T-cell (primary cell): ENCODE results near the gene ADIRF. TPM values are rescaled to one million over a fixed set of nuclear protein-coding genes. Genes with fewer than 3 reads are reported as not detected.
"Not testable (repeated sequence)": the region's sequence is repeated elsewhere in the genome, so short reads cannot be mapped to it uniquely, and the experiment has no call there.

Source experiments
- ATAC-seq, 4 experiments: fragments of 200-7000 bp in 3 of 4; fragments of 150-1000 bp in 1 of 4; cut with Tn5 transposase; replicated peaks in 1 of 4; 1 replicate in 3 of 4; 2 replicates in 1 of 4; pipeline ENCODE4 v1.10.0; 2021; ENCODE audit warnings: moderate library complexity in 3 of 4, mild to moderate bottlenecking in 2 of 4, moderate number of reproducible peaks in 1 of 4
- CTCF ChIA-PET, 2 donors: fragments of 300-600 bp; sonication (Branson Sonifier 250); formaldehyde crosslinking; loops; one replicate each; lab custom pipeline; 2022; ENCODE audit warnings: antibody characterized with exemption in 2 of 2; lab: Charles Lee
- POLR2A ChIA-PET, 2 donors: fragments of 300-600 bp; sonication (Branson Sonifier 250); formaldehyde crosslinking; loops; one replicate each; lab custom pipeline; 2022; ENCODE audit warnings: antibody characterized with exemption in 2 of 2; lab: Charles Lee
- DNase-seq, 35 experiments: peaks; one replicate each; pipeline versions ENCODE4 v3.0.0 to v3.0.0-alpha.2; 2013 to 2023
- H3K27ac ChIP-seq: one replicate; pipeline ENCODE4 v1.5.1; 2013; ENCODE audit warnings: low read length
- H3K27me3 ChIP-seq, 2 experiments: replicated peaks in 1 of 2; 1 replicate in 1 of 2; 2 replicates in 1 of 2; pipeline versions ENCODE4 v1.6.1 to v1.7.0; 2013; ENCODE audit warnings: low read length in 1 of 2, mixed read lengths in 1 of 2; ENCODE audit not compliant: control insufficient read depth in 2 of 2, insufficient read depth in 2 of 2; ENCODE audit errors: extremely low read depth in 1 of 2
- H3K36me3 ChIP-seq, 2 donors: 1 replicate in 1 of 2; 2 replicates in 1 of 2; pipeline versions ENCODE4 v1.6.1 to v1.7.0; 2013; ENCODE audit warnings: low read length in 1 of 2; ENCODE audit not compliant: control insufficient read depth in 2 of 2, insufficient read depth in 1 of 2; ENCODE audit errors: extremely low read depth in 1 of 2
- H3K4me1 ChIP-seq, 2 experiments: 1 replicate in 1 of 2; 2 replicates in 1 of 2; pipeline versions ENCODE4 v1.6.1 to v1.7.0; 2013; ENCODE audit warnings: low read length in 2 of 2, mixed read lengths in 1 of 2; ENCODE audit not compliant: insufficient read depth in 2 of 2, control insufficient read depth in 1 of 2; ENCODE audit errors: extremely low read depth in 1 of 2
- H3K4me3 ChIP-seq, 2 donors: 1 replicate in 1 of 2; 2 replicates in 1 of 2; pipeline versions ENCODE4 v1.5.1 to v1.7.0; 2013; ENCODE audit warnings: mild to moderate bottlenecking in 2 of 2, low read length in 1 of 2, moderate library complexity in 1 of 2; ENCODE audit not compliant: control insufficient read depth in 1 of 2; ENCODE audit errors: extremely low read depth in 1 of 2
- H3K9me3 ChIP-seq: 2 replicates; pipeline ENCODE4 v1.7.0; 2013
- H3K27ac Mint-ChIP-seq, 2 donors: one replicate each; pipeline ENCODE4 v1.8.0; 2020 to 2021; ENCODE audit warnings: mild to moderate bottlenecking in 2 of 2, mixed read lengths in 2 of 2
- H3K27me3 Mint-ChIP-seq, 2 donors: one replicate each; pipeline ENCODE4 v1.8.0; 2021 to 2022; ENCODE audit warnings: mixed read lengths in 2 of 2
- H3K36me3 Mint-ChIP-seq: one replicate; pipeline ENCODE4 v1.8.0; 2021; ENCODE audit warnings: mixed read lengths
- H3K4me1 Mint-ChIP-seq, 3 donors: one replicate each; pipeline ENCODE4 v1.8.0; 2020 to 2022; ENCODE audit warnings: mixed read lengths in 3 of 3, mild to moderate bottlenecking in 1 of 3
- H3K4me3 Mint-ChIP-seq, 3 donors: one replicate each; pipeline ENCODE4 v1.8.0; 2020 to 2022; ENCODE audit warnings: mild to moderate bottlenecking in 3 of 3, mixed read lengths in 3 of 3, moderate library complexity in 3 of 3
- H3K9me3 Mint-ChIP-seq, 3 donors: one replicate each; pipeline ENCODE4 v1.8.0; 2020 to 2022; ENCODE audit warnings: mixed read lengths in 3 of 3
- WGBS: methylation state at CpG from one replicate; pipeline ENCODE4 v1.1.5; 2013; ENCODE audit warnings: missing lambda C conversion rate; ENCODE audit not compliant: insufficient coverage; 5-methylcytosine and 5-hydroxymethylcytosine counted together
- total RNA-seq, 35 experiments: library from RNA in 6 of 35; stranded (reverse) in 6 of 35; fragments of 120-200 nt in 1 of 35; gene quantifications; one replicate each; pipeline versions ENCODE4 v1.2.1 to v1.2.4 and lab custom pipeline; 2013 to 2026

The ADIRF gene
- total RNA-seq, 5 donors from 2014 or later (not counting 1 experiment from before 2014, with no cell fraction given), result 0.41 to 0.76 (median 0.66) TPM; not detected in 2

- ATAC-seq, H3K9me3 ChIP-seq, H3K4me1 Mint-ChIP-seq, H3K4me3 ChIP-seq, H3K27ac ChIP-seq, H3K27me3 ChIP-seq, H3K4me3 Mint-ChIP-seq, H3K9me3 Mint-ChIP-seq, H3K27ac Mint-ChIP-seq, H3K4me1 ChIP-seq, H3K27me3 Mint-ChIP-seq, H3K36me3 Mint-ChIP-seq, POLR2A ChIA-PET, H3K36me3 ChIP-seq, CTCF ChIA-PET, DNase-seq: not testable (repeated sequence)
- no CpG with 5 or more reads among the region's 10 CpGs for WGBS
Measured at GRCh38 chr10:87014986-87015716, 46.9 kb downstream of the ADIRF start.

DNA sequence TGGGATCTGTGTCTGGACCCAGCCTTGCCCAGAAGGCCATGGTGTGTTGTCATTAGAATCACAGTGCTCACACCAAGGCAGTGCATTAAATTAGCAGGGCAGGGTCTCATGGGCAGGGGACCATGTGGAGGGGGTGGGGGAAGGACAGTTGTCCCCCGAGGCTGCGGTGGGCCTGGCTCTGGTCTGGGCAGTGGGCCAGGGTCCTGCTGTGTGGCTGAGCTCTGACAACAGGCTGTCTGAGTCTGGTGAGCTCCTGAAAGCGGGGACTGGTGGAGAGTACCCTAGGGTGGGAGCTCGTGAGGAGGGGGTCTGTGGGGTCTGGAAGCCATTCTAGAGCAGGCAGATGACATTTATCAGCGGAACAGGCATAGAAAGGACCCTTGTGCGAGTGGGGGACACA lies 49.8 kb downstream of the ADIRF start:
- H3K4me1 ChIP-seq, H3K9me3 ChIP-seq, H3K27ac Mint-ChIP-seq, H3K9me3 Mint-ChIP-seq, H3K36me3 Mint-ChIP-seq, H3K27me3 ChIP-seq, H3K27ac ChIP-seq, H3K4me3 Mint-ChIP-seq, DNase-seq, ATAC-seq, H3K4me3 ChIP-seq, POLR2A ChIA-PET, CTCF ChIA-PET, H3K36me3 ChIP-seq, H3K4me1 Mint-ChIP-seq, H3K27me3 Mint-ChIP-seq: not testable (repeated sequence)
- 90% methylated on average over 3 of the region's 6 CpGs for WGBS

GRCh38 chr10:87019066-87019465 lies 50.8 kb downstream of the ADIRF start:
- H3K4me1 ChIP-seq, H3K4me3 ChIP-seq, DNase-seq, H3K27ac Mint-ChIP-seq, H3K4me1 Mint-ChIP-seq, H3K36me3 Mint-ChIP-seq, ATAC-seq, H3K27me3 Mint-ChIP-seq, H3K27me3 ChIP-seq, H3K9me3 Mint-ChIP-seq, H3K9me3 ChIP-seq, CTCF ChIA-PET, H3K4me3 Mint-ChIP-seq, POLR2A ChIA-PET, H3K36me3 ChIP-seq, H3K27ac ChIP-seq: not testable (repeated sequence)
- WGBS, result no CpG with 5 or more reads among the region's 6 CpGs

- CTCF ChIA-PET, H3K27me3 ChIP-seq, H3K4me3 Mint-ChIP-seq, ATAC-seq, H3K27ac ChIP-seq, DNase-seq, H3K36me3 ChIP-seq, H3K9me3 Mint-ChIP-seq, H3K4me1 Mint-ChIP-seq, H3K36me3 Mint-ChIP-seq, H3K27ac Mint-ChIP-seq, H3K27me3 Mint-ChIP-seq, POLR2A ChIA-PET, H3K9me3 ChIP-seq, H3K4me3 ChIP-seq, H3K4me1 ChIP-seq: not testable (repeated sequence)
- no CpG with 5 or more reads among the region's 1 CpG for WGBS
Measured at GRCh38 chr10:87019504-87019903, 51.2 kb downstream of the ADIRF start.

GRCh38 chr10:87020056-87020455 lies 51.8 kb downstream of the ADIRF start, which contains the start of gene FAM25A:
Gene FAM25A, plus strand, starts transcription at chr10:87020294. Its CDS starts 31 bp downstream, at chr10:87020325.
- 100% methylated on average over 2 of the region's 9 CpGs for WGBS

More at GRCh38 chr10:87020056-87020455, 51.8 kb downstream of the ADIRF start, which contains the start of gene FAM25A:
- H3K4me1 Mint-ChIP-seq, H3K36me3 Mint-ChIP-seq, H3K4me1 ChIP-seq, CTCF ChIA-PET, H3K27me3 Mint-ChIP-seq, H3K36me3 ChIP-seq, POLR2A ChIA-PET, H3K27ac ChIP-seq, H3K4me3 ChIP-seq, ATAC-seq, H3K4me3 Mint-ChIP-seq, H3K27me3 ChIP-seq, H3K9me3 ChIP-seq, H3K27ac Mint-ChIP-seq, DNase-seq, H3K9me3 Mint-ChIP-seq: not testable (repeated sequence)

Other genes starting within 250 kb of the ADIRF start
- gene BMPR1A, start 211.9 kb upstream of the ADIRF start, total RNA-seq, result 10 to 100 TPM in 4 of 5 donors, 1 to 10 TPM in 1; 7.8 to 15.0 (median 11.4) TPM
- gene MMRN2, start 10.9 kb upstream of the ADIRF start, total RNA-seq, result under 1 TPM in 4 of 5 donors, not detected in 1; 0.09 to 0.96 (median 0.33) TPM
- under 1 TPM in 3 of 5 donors, not detected in 2; 0.41 to 0.66 (median 0.44) TPM for gene SNCG, start 9.9 kb upstream of the ADIRF start, total RNA-seq
- not detected for gene FAM25A, start 51.8 kb downstream of the ADIRF start, total RNA-seq
- 10 to 100 TPM; 71.0 to 89.2 (median 82.9) TPM for gene GLUD1, start 126.4 kb downstream of the ADIRF start, total RNA-seq
- gene SHLD2, start 126.7 kb downstream of the ADIRF start, total RNA-seq, result 10 to 100 TPM; 20.9 to 29.3 (median 22.1) TPM